Subcutaneous abdominal adipose tissue (tissue), 5 donors: ENCODE results near the gene RAPGEF5.

Source experiments
- H3K27ac ChIP-seq: one replicate; pipeline ENCODE4 v1.7.0; 2013; ENCODE audit warnings: low read depth, mild to moderate bottlenecking, inconsistent platforms, low read length, moderate library complexity
- H3K27me3 ChIP-seq, 5 donors: one replicate each; pipeline ENCODE4 v1.7.0; 2013; ENCODE audit warnings: low read length in 5 of 5, inconsistent platforms in 1 of 5; ENCODE audit not compliant: control insufficient read depth in 5 of 5, insufficient read depth in 4 of 5
- H3K36me3 ChIP-seq, 5 donors: one replicate each; pipeline ENCODE4 v1.7.0; 2013; ENCODE audit warnings: low read length in 5 of 5; ENCODE audit not compliant: control insufficient read depth in 5 of 5, insufficient read depth in 5 of 5
- H3K4me1 ChIP-seq, 5 donors: one replicate each; pipeline ENCODE4 v1.7.0; 2013; ENCODE audit warnings: low read length in 5 of 5, mild to moderate bottlenecking in 3 of 5, moderate library complexity in 1 of 5; ENCODE audit not compliant: control insufficient read depth in 5 of 5, insufficient read depth in 5 of 5
- H3K4me3 ChIP-seq, 5 donors: one replicate each; pipeline ENCODE4 v1.7.0; 2013; ENCODE audit warnings: low read length in 5 of 5, low read depth in 1 of 5
- H3K9ac ChIP-seq, 5 donors: one replicate each; pipeline ENCODE4 v1.7.0; 2013; ENCODE audit warnings: low read length in 5 of 5, mild to moderate bottlenecking in 4 of 5, moderate library complexity in 3 of 5
- H3K9me3 ChIP-seq, 5 donors: one replicate each; pipeline ENCODE4 v1.7.0; 2013; ENCODE audit warnings: low read length in 5 of 5; ENCODE audit not compliant: control insufficient read depth in 5 of 5
- donor health status: healthy.
- donor health status: healthy.
- donor health status: healthy.
- donor health status: healthy.
- donor health status: healthy.

The RAPGEF5 gene

DNA sequence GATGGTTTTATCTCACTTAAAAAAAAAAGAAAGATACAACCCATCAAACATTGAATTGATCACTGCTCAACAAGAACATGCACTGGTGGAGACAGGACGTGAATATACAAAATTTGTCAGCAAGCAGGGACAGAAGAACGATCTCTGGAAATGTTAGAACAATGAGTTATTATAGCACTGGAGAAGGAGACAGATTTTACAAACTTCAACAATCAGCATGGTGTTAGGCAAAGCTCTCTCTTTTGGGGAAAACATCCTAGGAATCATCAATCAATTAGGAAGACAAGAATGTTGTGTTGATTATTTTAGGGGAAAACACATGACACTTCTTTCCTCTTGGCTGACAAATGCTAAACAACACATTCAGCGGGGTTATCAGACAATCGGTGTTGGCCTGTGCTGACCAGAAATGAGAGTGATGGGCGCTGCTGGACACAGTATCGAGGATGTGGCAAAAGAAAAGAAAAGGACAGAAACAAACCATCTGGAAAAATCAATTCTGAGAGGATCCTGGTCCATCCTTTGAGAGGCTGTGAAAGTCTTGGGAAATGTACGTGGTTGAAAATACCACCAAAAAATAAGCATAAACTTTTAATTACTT is 103.9 kb downstream of the RAPGEF5 start:
- no peaks in the 10 kb centered on the region for H3K27me3 ChIP-seq
- peaks cover 0 to 22% (median 2%) of the 10 kb centered on the region in 5 donors for H3K4me1 ChIP-seq
- no peak overlapping the region for H3K9ac ChIP-seq
- H3K9me3 ChIP-seq: no peaks in the 10 kb centered on the region
- H3K27ac ChIP-seq: no peak overlapping the region
- no peak overlapping the region for H3K4me3 ChIP-seq
- H3K36me3 ChIP-seq: no peaks in the 10 kb centered on the region

DNA sequence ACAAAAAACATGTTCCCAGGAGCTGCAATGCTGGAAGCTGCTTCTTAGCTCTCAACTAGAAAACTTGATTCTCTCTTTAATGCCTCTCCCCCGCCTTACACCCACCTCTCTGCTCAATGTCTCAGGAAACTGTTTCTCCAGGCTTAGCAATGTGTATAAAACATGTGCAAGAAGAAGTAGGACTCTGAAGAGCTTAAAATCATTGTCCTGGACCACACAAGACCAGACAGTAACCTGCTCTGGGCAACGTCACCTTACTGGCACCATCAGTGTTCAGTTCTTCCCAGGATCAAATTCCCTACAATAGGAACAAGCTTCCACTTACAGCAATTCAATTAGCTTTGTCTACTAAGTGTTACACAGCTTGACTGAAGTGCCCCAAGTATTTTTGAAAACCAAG is 104.9 kb downstream of the RAPGEF5 start:
- no peak overlapping the region for H3K27ac ChIP-seq
- H3K36me3 ChIP-seq: no peaks in the 10 kb centered on the region
- no peaks in the 10 kb centered on the region for H3K27me3 ChIP-seq
- H3K9me3 ChIP-seq: no peaks in the 10 kb centered on the region
- peaks cover 0 to 22% (median 2%) of the 10 kb centered on the region in 5 donors for H3K4me1 ChIP-seq
- H3K4me3 ChIP-seq: no peak overlapping the region
- no peak overlapping the region for H3K9ac ChIP-seq

DNA sequence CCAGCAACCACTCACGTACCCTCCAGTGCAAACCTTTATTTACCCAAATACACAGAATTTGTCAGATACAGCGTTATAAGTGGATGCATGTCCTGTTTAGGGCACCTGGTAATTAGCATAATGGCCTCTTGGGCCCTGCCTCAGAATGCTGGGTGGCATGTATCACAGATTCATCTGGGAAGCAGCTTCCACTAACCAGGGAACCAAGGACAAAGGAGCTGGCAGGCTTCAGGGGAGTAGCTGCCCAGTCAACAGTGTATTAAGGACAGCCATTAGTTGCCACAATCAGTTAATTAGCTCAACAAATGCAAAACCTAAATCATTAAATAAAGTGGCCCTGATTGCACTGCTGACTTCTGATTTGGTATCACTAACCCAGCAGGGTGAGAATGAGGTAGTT is 105.7 kb downstream of the RAPGEF5 start:
- no peak overlapping the region for H3K27ac ChIP-seq
- no peak overlapping the region for H3K4me3 ChIP-seq
- H3K9ac ChIP-seq: no peak overlapping the region
- no peaks in the 10 kb centered on the region for H3K27me3 ChIP-seq
- H3K9me3 ChIP-seq: peaks cover 0 to 3% (median 0%) of the 10 kb centered on the region in 5 donors
- H3K4me1 ChIP-seq: peaks cover 0 to 22% (median 2%) of the 10 kb centered on the region in 5 donors
- no peaks in the 10 kb centered on the region for H3K36me3 ChIP-seq

DNA sequence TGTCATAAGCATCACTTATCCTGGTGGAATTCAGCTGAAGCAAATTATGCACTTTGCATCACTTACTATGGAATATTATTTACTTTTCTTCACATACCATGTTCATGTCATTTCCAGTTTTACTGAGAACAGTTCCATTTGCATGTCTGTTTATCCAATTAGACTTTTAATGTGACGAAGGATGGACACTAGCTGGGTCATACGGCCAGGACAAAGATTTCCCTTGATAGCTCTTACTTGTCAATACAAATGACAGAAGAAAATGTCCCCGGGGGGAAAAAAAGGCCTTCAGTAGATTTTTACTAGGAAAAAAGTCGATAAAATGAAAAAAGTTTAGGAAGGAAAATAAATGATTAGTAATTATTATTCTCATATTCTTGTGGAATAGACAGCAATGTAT is 106.6 kb downstream of the RAPGEF5 start:
- H3K4me1 ChIP-seq: peaks cover 0 to 22% (median 2%) of the 10 kb centered on the region in 5 donors
- H3K9ac ChIP-seq: no peak overlapping the region
- no peak overlapping the region for H3K4me3 ChIP-seq

DNA sequence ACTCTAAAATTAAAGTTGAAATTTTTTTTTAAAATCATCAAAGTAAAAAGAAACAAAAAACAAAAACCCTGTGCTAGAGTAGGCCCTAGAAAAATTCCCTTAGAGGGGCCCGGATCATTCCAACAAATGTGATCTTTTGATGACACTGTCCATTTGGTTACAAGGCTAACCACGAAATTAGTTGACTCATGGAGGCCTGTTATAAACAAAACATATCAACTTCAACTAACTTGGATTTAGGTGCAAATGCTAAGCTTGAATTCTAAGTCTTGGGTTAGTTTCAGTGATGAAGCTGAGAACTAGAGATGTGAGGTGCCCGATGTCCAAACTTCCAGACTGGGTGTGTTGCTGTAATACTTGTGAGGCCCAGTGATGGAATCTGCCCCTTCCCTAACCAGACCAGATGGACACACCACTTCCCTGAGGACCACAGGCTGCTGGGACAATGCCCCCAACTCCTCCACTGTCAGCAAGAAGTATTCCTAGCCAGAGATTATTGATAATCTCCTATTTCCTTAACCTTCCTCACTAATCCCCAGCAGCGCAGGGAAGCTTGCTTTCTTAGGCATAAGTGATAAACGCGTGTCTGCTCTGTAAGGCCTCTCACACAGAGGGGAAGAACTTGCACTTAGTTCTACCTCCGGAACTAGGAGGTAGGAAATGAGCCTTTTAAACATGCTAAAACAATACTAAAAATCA is 108.7 kb downstream of the RAPGEF5 start:
- H3K27me3 ChIP-seq: no peaks in the 10 kb centered on the region
- no peak overlapping the region for H3K9ac ChIP-seq
- H3K36me3 ChIP-seq: no peaks in the 10 kb centered on the region
- peaks cover 0 to 21% (median 2%) of the 10 kb centered on the region in 5 donors for H3K4me1 ChIP-seq
- peaks cover 0 to 7% (median 2%) of the 10 kb centered on the region in 5 donors for H3K9me3 ChIP-seq
- H3K27ac ChIP-seq: no peak overlapping the region
- H3K4me3 ChIP-seq: no peak overlapping the region

More for the DNA sequence above, 106.6 kb downstream of the RAPGEF5 start:
- Histone ChIP-seq H3K9me3 (peaks cover 0 to 7% (median 2%) of the 10 kb centered on the region in 5 donors), H3K27ac (no peak overlapping the region), H3K36me3 (no peaks in the 10 kb centered on the region), H3K27me3 (no peaks in the 10 kb centered on the region)

DNA sequence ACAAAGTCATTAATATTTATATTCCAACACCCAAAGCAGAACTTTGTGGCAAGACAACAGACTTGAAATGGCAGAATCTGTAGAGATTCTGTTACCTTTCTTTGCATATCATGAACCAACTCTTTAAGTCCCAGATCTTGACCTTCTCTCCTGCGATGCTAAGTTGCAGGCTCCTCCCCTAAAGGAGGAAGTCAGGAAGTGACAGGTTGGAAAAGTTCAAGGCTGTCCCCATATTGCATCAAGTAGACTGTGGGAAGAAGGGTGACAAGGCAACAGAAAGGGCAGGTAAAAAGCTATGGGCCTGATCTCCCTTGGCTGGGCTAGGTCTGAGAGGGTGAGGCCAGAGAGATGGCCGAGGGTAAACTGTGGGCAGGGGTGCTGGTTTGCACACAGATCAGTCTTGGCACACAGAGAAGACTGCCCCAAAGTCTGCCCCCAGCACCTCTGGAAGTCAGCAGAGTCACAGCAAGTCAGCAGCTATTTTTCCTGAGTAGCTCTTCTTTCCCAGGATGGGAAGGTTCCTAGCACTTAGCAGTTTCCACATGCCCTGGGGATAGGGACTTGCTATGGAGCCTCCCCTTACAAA is 115.1 kb downstream of the RAPGEF5 start:
- Histone ChIP-seq H3K27ac (no peak overlapping the region), H3K4me1 (no peaks in the 10 kb centered on the region), H3K9ac (no peak overlapping the region)

DNA sequence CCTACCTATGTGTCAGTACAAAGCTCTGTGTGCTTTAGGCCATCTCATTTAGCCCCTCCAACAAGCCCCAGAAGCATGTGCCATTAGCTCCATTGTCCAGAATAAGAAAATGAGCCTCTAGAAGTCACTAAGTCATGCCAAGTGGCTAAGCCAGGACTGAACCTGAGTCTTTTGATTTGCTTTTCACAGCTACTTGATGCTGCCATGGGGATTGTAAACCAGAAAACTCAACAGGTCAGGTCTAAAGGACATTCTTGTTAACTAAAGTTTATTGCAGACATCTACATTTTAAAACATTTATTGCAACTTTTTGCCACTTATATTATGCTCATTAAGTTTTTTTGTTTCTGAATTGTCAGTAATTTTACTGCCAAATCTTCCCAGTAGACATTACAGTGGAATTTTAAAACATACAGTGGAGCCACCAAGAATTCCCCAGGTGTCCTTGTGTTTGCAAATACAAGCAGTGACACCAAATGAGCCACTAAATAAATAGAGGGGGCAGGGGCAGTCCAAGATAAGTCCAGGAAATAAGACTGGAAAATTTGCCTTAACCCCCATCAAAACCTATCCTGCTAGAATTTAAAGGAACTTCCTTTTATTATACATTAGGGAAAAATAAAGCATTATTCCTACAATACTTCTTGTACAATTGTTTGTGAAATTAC is 115.9 kb downstream of the RAPGEF5 start:
- no peak overlapping the region for H3K9ac ChIP-seq
- H3K4me3 ChIP-seq: no peak overlapping the region

More for the DNA sequence above, 115.1 kb downstream of the RAPGEF5 start:
- peaks cover 0 to 7% (median 2%) of the 10 kb centered on the region in 5 donors for H3K9me3 ChIP-seq
- no peak overlapping the region for H3K4me3 ChIP-seq
- H3K36me3 ChIP-seq: no peaks in the 10 kb centered on the region
- no peaks in the 10 kb centered on the region for H3K27me3 ChIP-seq

DNA sequence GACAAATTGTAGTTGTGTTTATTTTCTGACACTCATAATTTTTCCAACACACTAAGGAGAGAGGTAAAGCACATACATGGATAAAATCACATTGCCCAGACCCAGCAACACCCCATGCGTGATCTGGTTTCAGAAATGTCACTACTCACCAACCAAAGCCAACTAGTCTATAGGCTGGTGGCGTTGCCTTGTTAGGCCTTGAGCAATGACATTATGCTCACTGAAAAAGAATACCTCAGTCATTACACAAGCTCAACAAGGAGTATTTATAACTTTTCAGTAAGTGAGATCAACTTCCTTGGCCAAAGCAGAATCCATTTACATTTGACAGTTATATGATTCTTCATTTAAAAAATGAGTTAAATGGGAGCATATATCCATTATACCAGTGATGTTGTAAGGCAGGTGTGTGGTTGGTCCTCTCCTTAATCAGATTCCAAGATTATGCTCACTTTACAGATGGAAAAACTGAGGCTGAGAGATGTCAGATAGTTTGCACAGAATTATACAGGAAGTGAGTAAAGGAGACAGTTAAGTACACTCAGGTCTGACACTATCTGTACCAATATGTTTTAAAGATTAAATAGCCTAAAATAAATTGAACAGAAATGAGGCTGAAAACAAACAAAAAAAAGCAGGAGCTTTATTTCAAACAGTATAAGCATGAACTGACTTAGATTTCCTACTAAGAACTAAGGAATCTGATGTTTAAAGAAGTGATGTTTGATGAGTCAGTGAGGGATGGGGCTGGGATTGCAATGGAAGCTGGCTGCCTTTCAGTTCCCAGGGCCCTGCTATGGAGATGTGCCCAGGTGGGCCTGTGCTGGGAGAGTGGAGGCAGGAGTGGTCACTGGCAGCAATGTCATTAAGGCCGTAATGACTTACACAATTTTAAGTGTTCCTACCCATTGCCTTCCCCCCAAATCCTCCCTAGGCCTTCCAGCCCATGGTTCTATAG is 118.3 kb downstream of the RAPGEF5 start:
- no peaks in the 10 kb centered on the region for H3K9me3 ChIP-seq
- no peaks in the 10 kb centered on the region for H3K27me3 ChIP-seq
- H3K9ac ChIP-seq: no peak overlapping the region
- no peaks in the 10 kb centered on the region for H3K4me1 ChIP-seq
- no peak overlapping the region for H3K27ac ChIP-seq
- no peaks in the 10 kb centered on the region for H3K36me3 ChIP-seq
- no peak overlapping the region for H3K4me3 ChIP-seq

More for the DNA sequence above, 115.9 kb downstream of the RAPGEF5 start:
- no peak overlapping the region for H3K27ac ChIP-seq
- peaks cover 0 to 3% (median 0%) of the 10 kb centered on the region in 5 donors for H3K9me3 ChIP-seq
- H3K36me3 ChIP-seq: no peaks in the 10 kb centered on the region
- H3K27me3 ChIP-seq: no peaks in the 10 kb centered on the region
- H3K4me1 ChIP-seq: no peaks in the 10 kb centered on the region

DNA sequence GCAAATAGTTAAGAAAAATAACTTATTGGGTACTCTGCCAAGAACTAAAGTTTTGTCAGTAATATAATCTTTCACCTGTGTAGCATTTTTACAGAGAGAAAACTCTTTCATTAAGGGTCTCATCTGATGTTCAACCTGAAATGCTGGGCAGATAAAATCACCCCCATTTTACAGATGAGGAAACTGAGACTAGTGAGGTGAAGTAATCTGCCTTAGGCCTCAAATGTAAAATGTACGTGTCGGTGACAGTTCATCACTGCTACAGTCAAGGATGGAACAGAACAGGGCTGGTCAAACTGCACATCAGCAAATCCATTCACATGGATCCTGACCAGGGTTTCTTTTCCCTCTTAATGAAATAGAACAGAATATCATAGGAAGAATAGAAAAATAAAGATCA is 121.8 kb downstream of the RAPGEF5 start:
- Histone ChIP-seq H3K4me3 (no peak overlapping the region), H3K27me3 (no peaks in the 10 kb centered on the region), H3K9me3 (no peaks in the 10 kb centered on the region), H3K27ac (no peak overlapping the region), H3K4me1 (no peaks in the 10 kb centered on the region), H3K36me3 (no peaks in the 10 kb centered on the region), H3K9ac (no peak overlapping the region)
